Measurements from ENCODE around the gene VPS26A. TPM values are rescaled to one million over a fixed set of nuclear protein-coding genes. Genes with fewer than 3 reads are reported as not detected.

The VPS26A gene
- total RNA-seq, 1 donor from 2014 or later, result 51.5 TPM

- ATAC-seq (no peak), DNase-seq (no peak)
- H3K36me3 ChIP-seq, result no peaks in the 10 kb centered on the region
- intact Hi-C loops (cut with DNase I), result no loop called here
- H3K27ac ChIP-seq, result peak overlapping the region; percentile 11
- no peak overlapping the region for H3K4me3 ChIP-seq
- TF ChIP-seq CTCF (IDR thresholded peaks at IDR 0.05), result no peak
- H3K4me1 ChIP-seq, result peaks cover 10% of the 10 kb centered on the region
- H3K9me3 ChIP-seq, result no peaks in the 10 kb centered on the region
- no peaks in the 10 kb centered on the region for H3K27me3 ChIP-seq
Measured at GRCh38 chr10:69215405-69216171, 91.6 kb downstream of the VPS26A start.

- DNase-seq (no peak), ATAC-seq (no peak)
- no peaks in the 10 kb centered on the region for H3K9me3 ChIP-seq
- H3K27ac ChIP-seq, result no peak overlapping the region
- no peaks in the 10 kb centered on the region for H3K36me3 ChIP-seq
- H3K4me3 ChIP-seq, result no peak overlapping the region
- intact Hi-C loops (cut with DNase I), result no loop called here
- no peaks in the 10 kb centered on the region for H3K27me3 ChIP-seq
- no peak for TF ChIP-seq CTCF (IDR thresholded peaks at IDR 0.05)
- peaks cover 13% of the 10 kb centered on the region for H3K4me1 ChIP-seq
Measured at GRCh38 chr10:69216577-69217118, 92.7 kb downstream of the VPS26A start.

GRCh38 chr10:69217119-69217754 is 93.3 kb downstream of the VPS26A start:
- intact Hi-C loops (cut with DNase I), result no loop called here
- Histone ChIP-seq H3K27ac (no peak overlapping the region), H3K27me3 (no peaks in the 10 kb centered on the region), H3K36me3 (no peaks in the 10 kb centered on the region), H3K9me3 (no peaks in the 10 kb centered on the region), H3K4me3 (no peak overlapping the region), H3K4me1 (peaks cover 19% of the 10 kb centered on the region)
- TF ChIP-seq CTCF (IDR thresholded peaks at IDR 0.05), result no peak
- DNase-seq (no peak), ATAC-seq (peak; percentile 61)

GRCh38 chr10:69218831-69219230 is 94.9 kb downstream of the VPS26A start:
- intact Hi-C loops (cut with DNase I), result no loop called here
- no peak for DNase-seq

GRCh38 chr10:69220041-69220451 is 96.1 kb downstream of the VPS26A start, which contains the start of gene HKDC1:
Gene HKDC1 (plus strand): TSS chr10:69220332. CDS start chr10:69220436, 104 bp downstream.
- DNase-seq (no peak), ATAC-seq (peak; percentile 65)
- Histone ChIP-seq H3K36me3 (no peaks in the 10 kb centered on the region), H3K4me1 (peaks cover 24% of the 10 kb centered on the region), H3K27ac (no peak within 1 kb of the TSS), H3K27me3 (no peaks in the 10 kb centered on the region), H3K9me3 (no peaks in the 10 kb centered on the region), H3K4me3 (peak within 1 kb of the TSS; percentile 24)
- no peak for TF ChIP-seq CTCF (IDR thresholded peaks at IDR 0.05)
- intact Hi-C loops (cut with DNase I), result no loop called here

More at GRCh38 chr10:69218831-69219230, 94.9 kb downstream of the VPS26A start:
- Histone ChIP-seq H3K4me1 (peaks cover 22% of the 10 kb centered on the region), H3K36me3 (no peaks in the 10 kb centered on the region), H3K4me3 (no peak overlapping the region), H3K27me3 (no peaks in the 10 kb centered on the region), H3K27ac (no peak overlapping the region), H3K9me3 (no peaks in the 10 kb centered on the region)
- no peak for TF ChIP-seq CTCF (IDR thresholded peaks at IDR 0.05)
- no peak for ATAC-seq
